Activated CD8-positive, alpha-beta memory T cell treated with anti-CD3 and anti-CD28 coated beads, Interleukin-2, amount 50 U/mL, for 4 hours (primary cell): ENCODE measurements around the gene ALAD.
A peak's percentile ranks its signal among the peaks of the same experiment; 100 is the strongest.
"Not testable (repeated sequence)": the region's sequence is repeated elsewhere in the genome, so short reads cannot be mapped to it uniquely, and the experiment has no call there.

Experiments
- DNase-seq: peaks from one replicate; pipeline ENCODE4 v3.0.0-alpha.2; 2020

ALAD gene

GRCh38 chr9:113372059-113372458 lies 29.0 kb downstream of the ALAD start:
- no peak for DNase-seq

DNA sequence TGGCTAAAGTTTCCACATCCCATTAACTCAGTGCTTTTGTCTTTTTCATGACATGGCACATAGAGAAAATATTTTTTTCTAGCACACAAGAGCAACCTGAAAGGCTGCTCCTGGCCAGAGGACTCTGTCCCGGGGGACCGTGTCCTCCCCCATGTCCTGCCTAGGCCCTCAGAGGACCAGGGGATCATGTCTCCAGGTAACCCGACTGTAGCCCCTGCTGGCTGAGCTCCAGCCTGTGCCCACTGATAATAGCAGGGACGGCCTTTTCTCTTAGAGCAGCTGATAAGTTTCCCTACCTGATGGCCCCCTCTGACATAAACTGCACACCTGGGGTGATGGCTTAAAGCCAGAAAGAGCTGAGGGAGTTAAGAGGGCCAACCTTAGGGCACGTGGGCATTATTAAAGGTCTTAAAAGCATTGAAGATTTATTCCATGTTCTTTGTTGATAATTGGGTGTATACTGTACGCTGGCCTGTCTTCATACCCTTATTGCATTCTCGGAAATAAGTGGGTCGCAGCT lies 30.2 kb downstream of the ALAD start:
- no peak for DNase-seq

DNA sequence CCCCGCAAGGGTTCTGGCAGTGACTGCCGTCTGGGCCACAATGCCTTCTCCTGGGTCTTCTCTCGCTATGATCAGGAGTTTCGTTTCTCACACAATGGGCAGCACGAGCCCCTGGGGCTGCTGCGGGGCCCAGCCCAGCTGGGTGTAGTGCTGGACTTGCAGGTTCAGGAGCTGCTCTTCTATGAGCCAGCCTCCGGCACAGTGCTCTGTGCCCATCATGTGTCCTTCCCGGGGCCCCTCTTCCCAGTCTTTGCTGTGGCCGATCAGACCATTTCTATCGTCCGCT lies 31.3 kb downstream of the ALAD start:
- DNase-seq, result no peak

GRCh38 chr9:113368982-113369854 lies 31.9 kb downstream of the ALAD start:
- DNase-seq, result no peak

DNA sequence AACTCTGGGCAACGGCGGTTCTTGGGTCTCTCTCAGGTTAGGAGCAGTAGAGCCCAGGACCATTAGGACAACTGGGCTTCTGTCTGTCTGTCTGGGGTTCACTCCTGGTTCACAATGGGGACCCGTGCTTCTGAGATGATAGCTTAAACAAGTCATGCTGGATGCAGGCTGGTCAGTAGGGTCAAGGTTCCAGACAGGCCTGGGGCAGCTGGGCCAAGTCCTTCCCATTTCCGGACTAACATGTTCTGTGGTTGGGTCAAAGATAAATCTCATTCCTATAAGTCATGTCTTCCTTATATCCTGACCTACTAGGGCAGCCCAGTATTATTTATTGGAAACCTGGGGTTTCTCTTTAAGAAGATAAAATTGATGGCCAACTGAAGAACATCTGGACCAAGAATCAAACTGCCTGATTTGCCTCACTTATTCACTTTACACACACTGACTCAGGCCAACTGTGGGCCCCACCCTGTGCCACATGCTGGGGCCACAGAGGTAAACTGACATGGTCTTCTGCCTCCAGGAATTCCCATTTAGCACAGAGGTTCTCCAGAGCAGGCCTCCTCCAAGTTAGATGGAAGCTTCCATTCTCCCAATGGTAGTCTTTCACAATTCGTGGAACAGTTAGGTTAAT lies 32.6 kb downstream of the ALAD start:
- DNase-seq, result no peak

DNA sequence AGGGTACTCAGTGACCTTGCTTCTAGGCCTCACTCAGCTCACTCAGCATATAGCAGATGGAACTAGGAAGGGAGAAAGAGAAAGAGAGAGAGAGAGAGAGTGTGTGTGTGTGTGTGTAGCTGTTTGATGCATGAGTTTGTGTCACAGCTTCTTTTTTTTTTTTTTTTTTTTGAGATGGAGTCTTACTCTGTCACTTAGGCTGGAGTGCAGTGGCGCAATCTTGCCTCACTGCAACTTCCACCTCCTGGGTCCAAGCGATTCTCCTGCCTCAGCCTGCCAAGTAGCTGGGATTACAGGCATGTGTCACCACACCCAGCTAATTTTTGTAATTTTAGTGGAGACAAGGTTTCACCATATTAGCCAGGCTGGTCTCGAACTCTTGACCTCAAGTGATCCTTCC lies 35.4 kb downstream of the ALAD start:
- DNase-seq, result not testable (repeated sequence)

DNA sequence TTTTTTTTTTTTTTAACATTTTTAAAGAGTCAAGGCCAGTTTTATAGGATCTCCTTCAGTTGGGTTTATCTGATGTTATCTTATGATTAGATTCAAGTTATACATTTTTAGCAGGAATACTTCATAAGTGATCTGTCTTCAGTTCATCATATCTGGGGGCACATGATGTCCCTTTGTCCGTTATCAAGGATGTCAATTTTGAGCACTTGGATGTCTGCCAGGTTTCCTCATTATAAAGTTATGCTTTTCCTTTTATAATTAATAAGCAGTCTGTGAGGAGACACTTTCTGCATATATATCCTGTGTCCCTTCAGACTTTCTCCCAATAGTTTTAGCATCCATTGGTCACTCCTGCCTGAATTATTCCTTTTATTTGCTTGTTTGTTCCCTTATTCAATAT lies 36.1 kb downstream of the ALAD start:
- no peak for DNase-seq

DNA sequence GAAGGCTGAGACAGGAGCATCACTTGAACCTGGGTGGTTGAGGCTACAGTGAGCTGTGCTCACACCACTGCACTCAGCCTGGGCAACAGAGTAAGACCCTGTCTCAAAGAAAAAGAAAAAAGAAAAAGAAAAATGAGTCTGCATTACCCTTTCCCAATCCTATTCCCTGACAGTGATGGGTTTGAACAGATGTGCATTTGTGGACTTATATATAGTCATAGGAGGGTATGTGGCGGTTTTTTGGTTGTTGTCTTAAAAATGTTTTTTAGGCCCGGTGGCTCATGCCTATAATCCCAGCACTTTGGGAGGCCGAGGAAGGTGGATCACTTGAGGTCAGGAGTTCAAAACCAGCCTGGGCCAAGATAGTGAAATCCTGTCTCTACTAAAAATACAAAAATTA lies 37.7 kb downstream of the ALAD start:
- DNase-seq, result no peak

GRCh38 chr9:113361304-113362018 lies 39.6 kb downstream of the ALAD start:
- DNase-seq, result no peak

GRCh38 chr9:113360242-113360842 lies 40.7 kb downstream of the ALAD start:
- no peak for DNase-seq

GRCh38 chr9:113359385-113359784 lies 41.7 kb downstream of the ALAD start:
- no peak for DNase-seq

DNA sequence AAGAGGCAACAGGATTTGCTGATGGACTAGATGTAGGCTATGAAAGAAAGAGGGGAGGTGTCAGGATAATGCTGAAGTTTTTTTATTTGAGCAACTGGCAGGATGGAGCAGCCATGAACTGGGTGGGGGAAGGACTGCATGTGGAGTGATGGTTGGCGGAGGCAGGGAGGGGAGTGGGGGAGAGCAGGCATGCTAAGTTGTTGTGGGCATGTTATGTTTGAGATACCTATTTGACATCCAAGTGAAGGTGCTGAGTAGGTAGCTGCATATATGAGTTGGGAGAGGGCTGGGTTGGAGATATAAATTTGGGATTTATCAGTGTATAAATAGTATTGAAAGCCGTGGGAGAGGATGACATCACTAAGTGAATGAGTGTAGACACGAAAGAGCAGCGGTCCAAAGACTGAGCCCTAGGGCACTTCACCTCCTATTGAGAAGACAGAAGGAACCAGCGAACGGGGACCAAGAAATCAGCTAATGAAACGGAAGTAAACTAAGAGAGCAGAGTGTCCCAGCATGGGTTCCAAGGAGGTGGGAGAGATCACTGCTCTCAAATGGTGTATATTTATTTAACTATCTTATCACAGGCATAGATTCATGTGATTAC lies 44.3 kb downstream of the ALAD start:
- no peak for DNase-seq

GRCh38 chr9:113355040-113355596 lies 46.0 kb downstream of the ALAD start:
- DNase-seq, result no peak

- no peak for DNase-seq
Observed at GRCh38 chr9:113352411-113352810, 48.7 kb downstream of the ALAD start.

GRCh38 chr9:113352006-113352405 lies 49.1 kb downstream of the ALAD start:
- DNase-seq, result no peak

- no peak for DNase-seq
Observed at GRCh38 chr9:113350937-113351336, 50.1 kb downstream of the ALAD start.

- DNase-seq, result no peak
Observed at GRCh38 chr9:113350107-113350661, 50.9 kb downstream of the ALAD start.

DNA sequence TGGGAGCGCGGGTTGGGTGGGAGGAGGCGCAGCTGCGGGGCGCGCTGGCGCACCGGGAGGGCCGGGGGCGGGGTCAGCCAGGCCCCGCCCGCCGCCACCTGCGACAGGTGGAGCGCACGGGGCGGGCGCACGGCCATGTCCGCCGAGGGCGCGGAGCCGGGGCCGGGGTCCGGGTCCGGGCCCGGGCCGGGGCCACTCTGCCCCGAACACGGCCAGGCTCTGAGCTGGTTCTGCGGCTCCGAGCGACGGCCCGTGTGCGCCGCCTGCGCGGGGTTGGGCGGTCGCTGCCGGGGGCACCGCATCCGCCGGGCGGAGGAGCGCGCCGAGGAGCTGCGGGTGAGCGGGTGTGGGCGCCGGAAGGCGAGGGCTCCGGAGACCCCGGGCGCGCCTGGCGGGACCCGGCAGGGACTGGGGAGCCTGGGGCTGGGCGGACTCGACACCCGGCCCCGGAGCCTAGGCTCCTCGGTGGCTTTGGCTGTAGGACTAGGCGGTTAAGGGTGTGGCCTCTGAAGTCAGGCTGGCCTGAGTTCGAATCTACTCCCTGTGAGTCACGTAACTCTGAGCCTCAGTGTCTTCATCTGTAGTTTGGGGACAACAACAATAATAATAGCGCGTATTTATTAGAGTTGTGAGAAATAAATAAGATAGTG lies 51.5 kb downstream of the ALAD start, which contains the start of gene BSPRY:
TSS of gene BSPRY (plus strand) at position 97 of the 650 bp plus-strand sequence. CDS start at position 136, 39 bp downstream.
- peak; percentile 22 for DNase-seq

GRCh38 chr9:113349066-113349444 lies 52.0 kb downstream of the ALAD start:
- DNase-seq, result no peak

DNA sequence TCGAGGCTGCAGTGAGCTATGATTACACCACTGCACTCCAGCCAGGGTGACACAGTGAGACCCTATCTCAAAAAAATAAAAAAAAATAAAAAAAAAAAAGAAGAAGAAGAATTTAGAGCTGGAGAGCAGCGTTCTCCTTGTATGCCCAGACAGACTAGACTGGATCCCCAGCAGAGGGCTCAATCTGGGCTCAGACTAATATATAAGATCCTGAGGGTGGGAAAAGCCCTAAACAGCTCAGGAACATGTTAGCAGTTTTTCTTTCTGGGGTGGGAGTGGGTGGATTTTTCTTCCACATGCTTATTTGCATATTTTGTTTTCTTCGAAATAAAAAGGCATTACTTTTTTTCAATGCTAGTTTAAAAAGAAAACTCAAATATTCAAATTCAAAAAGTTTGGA lies 52.6 kb downstream of the ALAD start:
- no peak for DNase-seq

DNA sequence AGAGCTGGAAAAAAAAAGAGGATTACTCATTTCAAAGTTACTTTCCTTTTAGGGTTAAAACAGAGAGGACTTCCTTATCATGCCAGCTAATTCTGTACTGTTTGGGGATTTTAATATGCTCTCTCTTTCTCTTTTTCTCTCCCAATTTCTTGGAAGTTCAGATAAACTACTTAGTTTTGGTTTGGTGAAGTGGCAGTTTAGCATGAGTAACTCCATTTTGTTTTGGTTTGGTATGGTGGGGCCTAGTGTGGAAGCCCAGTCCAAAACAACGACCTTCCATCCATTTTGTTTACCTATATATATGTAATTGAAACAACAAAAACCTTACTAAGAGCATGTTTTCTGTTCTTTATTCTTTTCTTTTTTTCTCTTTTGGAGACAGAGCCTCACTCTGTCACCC lies 55.4 kb downstream of the ALAD start:
- DNase-seq, result no peak

DNA sequence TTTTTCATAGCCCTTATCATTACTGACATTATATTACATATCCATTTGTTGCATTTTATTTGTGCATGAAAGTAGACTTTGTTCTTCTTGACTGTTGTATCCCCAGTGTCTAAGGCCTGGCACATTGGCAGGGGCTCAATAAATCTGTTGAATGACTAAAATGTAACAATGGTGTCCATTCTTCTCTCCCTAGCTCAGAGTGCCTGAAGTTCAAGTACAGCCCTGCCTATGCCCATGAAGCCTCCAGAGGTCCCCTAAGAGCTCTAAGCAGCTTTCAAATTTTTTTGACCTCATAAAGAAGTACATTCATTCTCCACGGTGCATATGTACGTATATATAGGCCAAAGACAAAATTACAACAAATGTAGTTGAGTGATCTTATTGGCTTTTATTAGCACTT lies 55.9 kb downstream of the ALAD start:
- DNase-seq, result no peak
